Measurements from ENCODE around the gene ACP4.
"Not testable (repeated sequence)": the region's sequence is repeated elsewhere in the genome, so short reads cannot be mapped to it uniquely, and the experiment has no call there.

ACP4 gene

GRCh38 chr19:50804420-50805272 is 14.4 kb downstream of the ACP4 start:
- H3K27me3 ChIP-seq (ENCODE audit: control insufficient read depth, insufficient read depth, low read length): no peaks in the 10 kb centered on the region

DNA sequence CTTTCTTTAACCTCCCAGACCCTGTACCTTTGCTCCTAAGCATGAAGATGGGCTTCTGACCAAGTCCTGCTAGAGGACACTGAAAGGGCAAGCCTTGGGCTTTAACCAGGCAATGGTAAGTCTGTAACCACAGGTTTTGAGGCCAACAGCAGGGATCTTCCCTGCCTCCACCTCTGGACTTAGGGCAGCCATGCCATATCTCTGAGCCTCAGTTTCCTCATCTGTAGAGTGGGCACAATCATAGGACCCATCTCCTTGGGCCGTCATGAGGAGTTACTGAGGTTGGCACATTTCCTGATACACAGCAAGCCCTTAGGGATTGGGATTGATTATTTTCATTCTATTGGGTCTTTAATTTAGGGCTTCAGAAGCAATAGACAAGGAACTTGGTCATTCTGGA is 18.6 kb downstream of the ACP4 start:
- no peak overlapping the region for H3K4me3 ChIP-seq (ENCODE audit: low read length)
- no peak overlapping the region for H3K9ac ChIP-seq (ENCODE audit: low read length)
- H3K27ac ChIP-seq (ENCODE audit: low read depth, low read length): no peak overlapping the region
- H3K36me3 ChIP-seq (ENCODE audit: control insufficient read depth, insufficient read depth, low read length): no peaks in the 10 kb centered on the region
- no peaks in the 10 kb centered on the region for H3K27me3 ChIP-seq (ENCODE audit: control insufficient read depth, insufficient read depth, low read length)
- peaks cover 6% of the 10 kb centered on the region for H3K4me1 ChIP-seq (ENCODE audit: control insufficient read depth, insufficient read depth, low read length)

More at GRCh38 chr19:50804420-50805272, 14.4 kb downstream of the ACP4 start:
- no peaks in the 10 kb centered on the region for H3K36me3 ChIP-seq (ENCODE audit: control insufficient read depth, insufficient read depth, low read length)
- H3K4me3 ChIP-seq (ENCODE audit: low read length): peak overlapping the region; percentile 98
- H3K9ac ChIP-seq (ENCODE audit: low read length): peak overlapping the region; percentile 98
- peaks cover 15% of the 10 kb centered on the region for H3K4me1 ChIP-seq (ENCODE audit: control insufficient read depth, insufficient read depth, low read length)
- peak overlapping the region; percentile 100 for H3K27ac ChIP-seq (ENCODE audit: low read depth, low read length)

DNA sequence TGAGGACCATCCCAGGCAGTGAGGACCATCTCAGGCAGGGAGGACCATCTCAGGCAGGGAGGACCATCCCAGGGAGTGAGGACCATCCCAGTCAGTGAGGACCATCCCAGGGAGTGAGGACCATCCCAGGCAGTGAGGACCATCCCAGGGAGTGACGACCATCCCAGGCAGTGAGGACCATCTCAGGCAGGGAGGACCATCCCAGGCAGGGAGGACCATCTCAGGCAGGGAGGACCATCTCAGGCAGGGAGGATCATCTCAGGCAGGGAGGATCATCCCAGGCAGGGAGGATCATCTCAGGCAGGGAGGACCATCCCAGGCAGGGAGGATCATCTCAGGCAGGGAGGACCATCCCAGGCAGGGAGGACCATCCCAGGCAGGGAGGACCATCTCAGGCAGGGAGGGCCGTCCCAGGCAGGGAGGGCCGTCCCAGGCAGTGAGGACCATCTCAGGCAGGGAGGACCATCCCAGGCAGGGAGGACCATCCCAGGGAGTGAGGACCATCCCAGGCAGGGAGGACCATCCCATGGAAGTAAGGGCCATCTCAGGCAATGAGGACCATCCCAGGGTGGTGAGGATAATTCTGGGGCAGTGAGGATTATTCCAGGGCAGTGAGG is 21.5 kb downstream of the ACP4 start:
- H3K27me3 ChIP-seq (ENCODE audit: control insufficient read depth, insufficient read depth, low read length); H3K4me1 ChIP-seq (ENCODE audit: control insufficient read depth, insufficient read depth, low read length); H3K27ac ChIP-seq (ENCODE audit: low read depth, low read length); H3K9ac ChIP-seq (ENCODE audit: low read length); H3K4me3 ChIP-seq (ENCODE audit: low read length); H3K36me3 ChIP-seq (ENCODE audit: control insufficient read depth, insufficient read depth, low read length): not testable (repeated sequence)

DNA sequence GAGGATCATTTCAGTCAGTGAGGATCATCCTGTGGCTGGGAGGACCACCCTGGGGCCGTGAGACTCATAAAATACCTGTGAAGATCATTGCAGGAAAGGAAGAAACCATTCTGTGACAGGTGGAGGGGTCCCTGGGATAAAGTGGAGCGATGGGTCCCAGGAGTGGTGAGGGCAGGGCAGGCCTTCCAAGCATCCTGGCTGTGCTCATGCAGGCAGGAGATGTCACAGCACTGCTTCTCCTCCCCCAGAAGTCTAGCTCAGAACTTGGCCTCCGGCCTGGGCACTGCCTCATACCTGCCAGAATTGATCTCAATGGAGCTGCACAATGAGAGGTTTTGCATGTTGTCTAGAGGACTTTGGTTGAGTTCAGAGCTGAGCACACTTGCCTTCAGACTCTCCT is 22.3 kb downstream of the ACP4 start:
- H3K27ac ChIP-seq (ENCODE audit: low read depth, low read length): no peak overlapping the region
- no peak overlapping the region for H3K9ac ChIP-seq (ENCODE audit: low read length)
- no peak overlapping the region for H3K4me3 ChIP-seq (ENCODE audit: low read length)
- H3K4me1 ChIP-seq (ENCODE audit: control insufficient read depth, insufficient read depth, low read length): no peaks in the 10 kb centered on the region
- peaks cover 1% of the 10 kb centered on the region for H3K27me3 ChIP-seq (ENCODE audit: control insufficient read depth, insufficient read depth, low read length)
- H3K36me3 ChIP-seq (ENCODE audit: control insufficient read depth, insufficient read depth, low read length): no peaks in the 10 kb centered on the region

DNA sequence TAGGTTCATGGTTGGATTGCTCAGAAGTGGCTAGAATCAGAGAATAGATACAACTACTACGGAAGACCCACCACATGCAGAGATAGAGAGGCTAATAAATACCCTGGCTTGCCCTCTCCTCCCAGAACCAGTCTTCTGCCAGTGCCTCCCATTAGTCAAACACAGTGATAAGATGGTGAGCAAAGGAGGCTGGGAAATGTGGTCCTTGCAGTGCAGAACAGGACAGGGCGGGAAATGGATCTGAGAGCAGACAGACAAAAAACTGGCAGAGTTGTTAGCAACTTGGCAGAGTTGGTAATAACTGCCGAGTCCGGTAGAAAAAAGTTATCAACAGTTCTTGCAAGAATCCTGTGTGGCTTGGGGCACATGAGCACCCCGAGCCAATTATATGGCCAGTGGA is 24.7 kb downstream of the ACP4 start:
- Histone ChIP-seq H3K4me3 (ENCODE audit: low read length) (no peak overlapping the region), H3K27ac (ENCODE audit: low read depth, low read length) (no peak overlapping the region), H3K27me3 (ENCODE audit: control insufficient read depth, insufficient read depth, low read length) (peaks cover 12% of the 10 kb centered on the region), H3K36me3 (ENCODE audit: control insufficient read depth, insufficient read depth, low read length) (no peaks in the 10 kb centered on the region), H3K4me1 (ENCODE audit: control insufficient read depth, insufficient read depth, low read length) (no peaks in the 10 kb centered on the region), H3K9ac (ENCODE audit: low read length) (no peak overlapping the region)

GRCh38 chr19:50815439-50815838 is 25.2 kb downstream of the ACP4 start:
- H3K9ac ChIP-seq (ENCODE audit: low read length): no peak overlapping the region
- H3K36me3 ChIP-seq (ENCODE audit: control insufficient read depth, insufficient read depth, low read length): no peaks in the 10 kb centered on the region
- no peak overlapping the region for H3K27ac ChIP-seq (ENCODE audit: low read depth, low read length)
- H3K4me3 ChIP-seq (ENCODE audit: low read length): no peak overlapping the region
- peaks cover 17% of the 10 kb centered on the region for H3K27me3 ChIP-seq (ENCODE audit: control insufficient read depth, insufficient read depth, low read length)
- H3K4me1 ChIP-seq (ENCODE audit: control insufficient read depth, insufficient read depth, low read length): no peaks in the 10 kb centered on the region

DNA sequence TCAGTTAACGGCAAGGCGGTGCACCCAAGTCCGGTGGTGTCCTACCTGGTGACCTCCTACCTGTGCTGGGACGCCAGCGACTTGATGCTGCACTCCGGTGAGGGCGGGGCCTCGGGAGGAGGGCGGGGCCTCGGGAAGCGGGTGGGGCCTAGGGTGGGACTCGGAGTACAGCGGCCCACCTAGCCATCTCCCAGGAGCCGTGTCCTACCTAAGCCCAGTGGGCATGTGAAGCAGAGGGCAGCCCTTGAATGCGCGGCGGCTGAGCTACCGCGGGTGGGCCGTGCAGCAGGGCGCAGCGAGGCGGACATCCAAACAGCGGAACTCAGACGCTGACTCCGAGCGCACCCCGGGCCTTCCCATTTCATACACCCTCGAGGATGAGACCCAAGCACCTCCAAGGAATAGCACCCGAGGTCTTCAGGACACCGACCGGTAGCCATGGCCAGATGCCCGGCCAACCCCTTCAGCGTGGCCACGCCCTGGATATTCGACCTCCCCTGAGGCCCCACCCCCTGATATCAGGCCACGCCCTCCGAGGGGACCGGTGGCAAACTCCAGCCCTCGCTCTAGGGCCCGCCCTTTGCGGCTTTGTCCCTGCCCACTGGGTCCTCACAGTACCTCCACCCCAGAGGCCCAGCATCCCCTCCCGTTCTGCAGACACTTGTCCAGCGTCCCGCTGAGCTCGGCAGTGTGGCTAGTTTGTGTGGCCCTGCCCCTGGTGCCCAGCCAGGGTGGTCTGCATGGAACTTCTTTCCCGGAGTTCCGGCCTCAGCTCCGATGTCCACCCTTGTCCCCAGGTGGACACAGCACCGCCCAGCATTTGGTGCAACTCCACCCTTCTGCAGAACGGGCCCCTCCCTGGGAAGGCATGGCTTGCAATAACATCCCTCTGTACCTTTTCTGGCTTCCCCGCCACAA is 28.0 kb downstream of the ACP4 start:
- no peak overlapping the region for H3K27ac ChIP-seq (ENCODE audit: low read depth, low read length)
- H3K27me3 ChIP-seq (ENCODE audit: control insufficient read depth, insufficient read depth, low read length): peaks cover 22% of the 10 kb centered on the region
- no peak overlapping the region for H3K9ac ChIP-seq (ENCODE audit: low read length)
- H3K4me1 ChIP-seq (ENCODE audit: control insufficient read depth, insufficient read depth, low read length): no peaks in the 10 kb centered on the region
- H3K4me3 ChIP-seq (ENCODE audit: low read length): peak overlapping the region; percentile 47
- no peaks in the 10 kb centered on the region for H3K36me3 ChIP-seq (ENCODE audit: control insufficient read depth, insufficient read depth, low read length)

DNA sequence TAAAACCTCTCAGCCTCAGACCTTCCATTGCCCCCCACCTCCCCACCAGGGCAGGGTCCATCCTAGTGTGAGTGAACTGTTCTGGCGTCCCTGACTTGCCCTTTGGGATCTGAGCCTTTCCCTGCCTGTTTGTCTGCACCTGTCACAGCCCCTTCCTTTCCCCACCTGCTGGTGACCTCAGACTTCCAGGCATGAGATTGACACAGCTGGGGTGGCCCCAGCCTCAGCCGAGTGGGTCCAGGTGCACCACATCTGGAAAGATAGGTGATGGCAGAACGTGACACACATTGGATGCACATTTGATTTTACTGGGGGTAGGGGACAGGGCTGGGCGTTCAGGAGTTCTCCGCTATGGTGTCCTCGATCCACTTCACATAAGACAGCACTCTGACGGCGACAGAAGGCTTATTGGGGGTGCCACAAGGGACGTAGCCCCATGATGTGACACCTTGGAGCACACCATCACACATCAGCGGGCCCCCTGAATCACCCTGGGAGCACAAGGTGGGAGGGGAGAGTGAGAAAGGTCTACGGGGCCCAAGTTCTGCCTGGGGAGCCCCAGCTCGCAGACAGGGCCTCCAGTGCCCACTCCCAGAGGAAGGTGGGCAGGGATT is 28.8 kb downstream of the ACP4 start:
- Histone ChIP-seq H3K27me3 (ENCODE audit: control insufficient read depth, insufficient read depth, low read length) (peaks cover 22% of the 10 kb centered on the region), H3K36me3 (ENCODE audit: control insufficient read depth, insufficient read depth, low read length) (no peaks in the 10 kb centered on the region), H3K9ac (ENCODE audit: low read length) (no peak overlapping the region), H3K4me3 (ENCODE audit: low read length) (no peak overlapping the region), H3K27ac (ENCODE audit: low read depth, low read length) (no peak overlapping the region), H3K4me1 (ENCODE audit: control insufficient read depth, insufficient read depth, low read length) (no peaks in the 10 kb centered on the region)

DNA sequence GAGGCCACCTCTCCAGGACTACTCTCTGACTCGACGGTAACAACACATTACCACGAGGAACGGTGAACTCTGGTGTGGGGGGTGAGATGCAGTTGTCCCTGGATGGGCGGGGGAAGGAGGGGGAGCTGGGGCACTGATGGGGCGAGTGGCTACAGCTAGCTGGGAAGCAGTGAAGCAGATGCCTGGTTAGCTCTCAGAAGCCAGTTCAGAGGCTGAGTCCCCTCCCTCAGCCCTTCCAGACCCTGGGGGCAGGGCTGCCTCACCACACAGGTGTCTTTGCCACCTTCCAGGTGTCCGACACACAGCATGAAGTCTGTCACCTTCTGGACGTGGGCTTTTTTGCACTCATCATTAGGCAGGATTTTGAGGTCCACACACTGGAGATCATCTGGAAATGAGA is 29.4 kb downstream of the ACP4 start:
- no peaks in the 10 kb centered on the region for H3K36me3 ChIP-seq (ENCODE audit: control insufficient read depth, insufficient read depth, low read length)
- H3K27ac ChIP-seq (ENCODE audit: low read depth, low read length): no peak overlapping the region
- H3K4me3 ChIP-seq (ENCODE audit: low read length): peak overlapping the region; percentile 30
- H3K4me1 ChIP-seq (ENCODE audit: control insufficient read depth, insufficient read depth, low read length): no peaks in the 10 kb centered on the region
- peaks cover 22% of the 10 kb centered on the region for H3K27me3 ChIP-seq (ENCODE audit: control insufficient read depth, insufficient read depth, low read length)
- no peak overlapping the region for H3K9ac ChIP-seq (ENCODE audit: low read length)

- no peaks in the 10 kb centered on the region for H3K4me1 ChIP-seq (ENCODE audit: control insufficient read depth, insufficient read depth, low read length)
- H3K27ac ChIP-seq (ENCODE audit: low read depth, low read length): no peak overlapping the region
- H3K9ac ChIP-seq (ENCODE audit: low read length): no peak overlapping the region
- H3K4me3 ChIP-seq (ENCODE audit: low read length): peak overlapping the region; percentile 30
- no peaks in the 10 kb centered on the region for H3K36me3 ChIP-seq (ENCODE audit: control insufficient read depth, insufficient read depth, low read length)
- H3K27me3 ChIP-seq (ENCODE audit: control insufficient read depth, insufficient read depth, low read length): peaks cover 22% of the 10 kb centered on the region
These were observed 29.9 kb downstream of the ACP4 start for GRCh38 chr19:50820086-50820485.

DNA sequence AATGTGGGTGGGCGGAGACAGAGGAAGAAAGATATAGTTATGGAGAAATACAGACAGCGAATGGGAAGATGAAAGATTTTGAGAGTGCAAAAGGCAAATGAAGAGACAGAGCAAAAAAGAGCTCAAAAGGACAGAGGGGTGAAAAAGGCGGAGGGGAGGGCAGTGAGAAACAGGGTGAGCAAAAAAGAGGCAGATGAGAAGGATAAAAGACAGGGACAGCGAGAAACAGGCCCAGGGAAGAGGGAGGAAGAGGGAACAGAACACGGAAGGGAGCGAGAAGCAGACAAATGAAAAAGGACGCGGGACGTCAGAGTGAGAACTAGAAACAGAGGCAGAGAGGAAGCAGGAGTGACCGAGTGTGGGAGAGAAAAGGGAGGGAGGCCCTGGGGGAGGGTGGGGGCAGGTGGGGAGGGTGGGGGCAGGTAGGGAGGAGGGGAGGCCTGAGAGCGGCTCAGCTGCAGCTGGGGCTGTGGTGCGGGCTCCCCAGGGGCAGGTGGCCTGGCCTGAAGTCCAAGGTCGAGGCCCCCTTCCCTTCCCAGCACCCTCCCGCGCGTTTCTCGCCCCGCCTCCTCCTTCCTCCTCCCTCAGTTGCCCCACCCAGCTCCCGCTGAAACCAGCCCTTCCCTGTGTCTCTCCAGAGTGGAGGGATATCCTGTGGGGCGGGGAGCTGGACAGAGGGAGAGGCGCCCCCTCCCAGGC is 30.5 kb downstream of the ACP4 start:
- H3K36me3 ChIP-seq (ENCODE audit: control insufficient read depth, insufficient read depth, low read length): no peaks in the 10 kb centered on the region
- peaks cover 22% of the 10 kb centered on the region for H3K27me3 ChIP-seq (ENCODE audit: control insufficient read depth, insufficient read depth, low read length)
- H3K9ac ChIP-seq (ENCODE audit: low read length): no peak overlapping the region
- H3K27ac ChIP-seq (ENCODE audit: low read depth, low read length): no peak overlapping the region
- no peaks in the 10 kb centered on the region for H3K4me1 ChIP-seq (ENCODE audit: control insufficient read depth, insufficient read depth, low read length)
- H3K4me3 ChIP-seq (ENCODE audit: low read length): peak overlapping the region; percentile 32

Data from rectal smooth muscle tissue (tissue), 1 donor.